ENCODE data around the gene GNPAT. TPM values are rescaled to one million over a fixed set of nuclear protein-coding genes. Genes with fewer than 3 reads are reported as not detected.

Gene GNPAT
- total RNA-seq, 2 donors from 2014 or later, result 26.5 to 29.2 TPM

GRCh38 chr1:231322880-231323530 lies 82.0 kb downstream of the GNPAT start:
- no peaks in the 10 kb centered on the region for H3K9me3 ChIP-seq
- H3K27me3 ChIP-seq (replicated peaks; ENCODE audit: insufficient read depth), result no peaks in the 10 kb centered on the region
- no peaks in the 10 kb centered on the region for H3K4me1 ChIP-seq (ENCODE audit: control insufficient read depth in 1 of 2, low read depth in 2 of 2)
- no peak for TF ChIP-seq CTCF (IDR thresholded peaks at IDR 0.05)
- H3K36me3 ChIP-seq, result no peaks in the 10 kb centered on the region
- ATAC-seq (ENCODE audit: insufficient number of reproducible peaks, low FRiP score, low read depth) (no peak), DNase-seq (ENCODE audit: low spot score) (no peak)
- H3K27ac ChIP-seq, result no peak overlapping the region
- no peak overlapping the region for H3K4me3 ChIP-seq

DNA sequence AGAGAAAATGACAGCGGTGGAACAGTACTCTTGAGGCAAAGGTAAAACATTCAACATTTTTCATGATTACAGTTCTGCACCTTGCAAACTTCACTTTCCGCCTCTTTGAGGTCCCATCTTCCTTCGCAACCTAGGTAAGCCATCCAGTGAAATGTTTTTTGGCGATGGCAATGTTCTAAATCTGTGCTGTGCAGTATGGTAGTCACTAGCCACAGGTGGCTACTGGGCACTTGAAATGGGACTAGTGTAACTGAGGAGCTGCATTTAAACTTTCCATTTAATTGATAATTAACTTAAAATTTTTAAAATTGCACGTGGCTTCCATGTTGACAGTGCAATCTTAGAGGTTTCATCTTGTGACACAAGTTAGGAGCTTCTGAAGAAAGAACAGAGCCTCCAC lies 83.6 kb downstream of the GNPAT start:
- Histone ChIP-seq H3K27me3 (replicated peaks; ENCODE audit: insufficient read depth) (no peaks in the 10 kb centered on the region), H3K4me1 (ENCODE audit: control insufficient read depth in 1 of 2, low read depth in 2 of 2) (no peaks in the 10 kb centered on the region), H3K9me3 (no peaks in the 10 kb centered on the region), H3K27ac (no peak overlapping the region), H3K36me3 (no peaks in the 10 kb centered on the region), H3K4me3 (no peak overlapping the region)
- ATAC-seq (ENCODE audit: insufficient number of reproducible peaks, low FRiP score, low read depth), result no peak
- no peak for TF ChIP-seq CTCF (IDR thresholded peaks at IDR 0.05)
- no peak for DNase-seq (ENCODE audit: low spot score)

DNA sequence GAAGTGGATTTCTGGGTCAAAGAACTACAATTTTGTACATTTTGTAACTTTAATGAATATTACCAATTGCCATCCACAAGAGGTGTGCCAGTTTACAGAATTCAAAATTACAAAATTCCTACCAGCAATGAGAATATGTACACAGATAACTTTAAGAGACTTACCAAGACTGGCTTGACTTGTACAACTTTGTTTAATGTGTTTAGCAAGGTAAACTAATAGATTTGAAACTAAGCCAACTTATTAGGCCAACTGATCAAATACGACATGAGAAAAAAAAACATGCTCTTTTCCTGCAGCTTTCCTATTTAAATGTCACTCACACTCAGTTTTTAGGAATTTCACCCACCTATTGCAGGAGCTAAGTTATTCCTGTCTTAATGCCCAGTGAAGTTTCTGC lies 85.2 kb downstream of the GNPAT start:
- Histone ChIP-seq H3K36me3 (no peaks in the 10 kb centered on the region), H3K4me3 (no peak overlapping the region), H3K27me3 (replicated peaks; ENCODE audit: insufficient read depth) (no peaks in the 10 kb centered on the region), H3K9me3 (no peaks in the 10 kb centered on the region), H3K27ac (no peak overlapping the region), H3K4me1 (ENCODE audit: control insufficient read depth in 1 of 2, low read depth in 2 of 2) (no peaks in the 10 kb centered on the region)
- DNase-seq (ENCODE audit: low spot score), result no peak
- no peak for TF ChIP-seq CTCF (IDR thresholded peaks at IDR 0.05)
- no peak for ATAC-seq (ENCODE audit: insufficient number of reproducible peaks, low FRiP score, low read depth)

Other genes starting within 250 kb of the GNPAT start
- gene FAM89A, start 201.0 kb upstream of the GNPAT start, total RNA-seq, result 10 to 100 TPM in 1 of 2 donors, 1 to 10 TPM in 1; 8.4 to 24.5 TPM
- not detected for gene TRIM67, start 79.2 kb upstream of the GNPAT start, total RNA-seq
- 10 to 100 TPM; 15.0 to 21.7 TPM for gene EXOC8, start 96.6 kb downstream of the GNPAT start, total RNA-seq
- 10 to 100 TPM; 12.7 to 18.4 TPM for gene SPRTN, start 97.1 kb downstream of the GNPAT start, total RNA-seq
- gene EGLN1, start 181.1 kb downstream of the GNPAT start, total RNA-seq, result 10 to 100 TPM; 40.6 to 42.7 TPM

Measured in thoracic aorta (tissue), 2 donors.